ENCODE results near the gene NFIB. TPM values are rescaled to one million over a fixed set of nuclear protein-coding genes. Genes with fewer than 3 reads are reported as not detected.

The NFIB gene
- total and polyA plus RNA-seq, 2 of the 8 experiments (the other 6 are each of a cell fraction or from before 2014, with no cell fraction given), result 2.6 to 13.1 TPM

DNA sequence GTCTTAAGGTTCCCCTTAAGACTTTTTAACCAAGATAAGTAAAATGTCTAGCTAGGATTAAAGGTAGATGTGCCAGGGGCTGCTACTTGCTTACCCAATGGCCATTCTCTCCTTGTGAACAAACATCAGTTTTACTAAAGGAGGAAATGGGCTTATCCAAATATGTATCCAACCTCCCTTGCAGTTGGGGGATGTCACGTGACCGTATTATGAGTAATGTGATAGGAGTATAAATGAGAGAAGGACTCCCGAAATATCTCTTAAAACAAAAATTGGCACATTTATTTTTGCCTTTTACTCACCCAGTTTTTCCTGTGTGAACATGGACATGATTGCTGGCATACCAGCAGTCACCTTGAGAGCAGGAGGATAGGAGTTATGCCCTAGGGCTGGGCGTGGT lies 247.9 kb downstream of the NFIB start:
- no peak overlapping the region for H2BK12ac ChIP-seq (ENCODE audit: low read depth, low read length)
- no peak overlapping the region for H3K4me2 ChIP-seq (ENCODE audit: insufficient read depth in 1 of 2, low read depth in 2 of 2, low read length in 2 of 2)
- H3K4me1 ChIP-seq (replicated peaks in 1 of 4; ENCODE audit: control insufficient read depth in 3 of 4, insufficient read depth in 4 of 4, low read length in 3 of 4), result no peaks in the 10 kb centered on the region
- H3K27me3 ChIP-seq (replicated peaks in 1 of 4; ENCODE audit: control insufficient read depth in 3 of 4, extremely low read depth in 1 of 4, insufficient read depth in 3 of 4, low read length in 3 of 4), result no peaks in the 10 kb centered on the region
- no peak overlapping the region for H2BK120ac ChIP-seq (replicated peaks; ENCODE audit: low read depth, low read length)
- H3K56ac ChIP-seq (replicated peaks; ENCODE audit: insufficient read length, low read depth, low read length), result no peak overlapping the region
- no peak overlapping the region for H3K18ac ChIP-seq (ENCODE audit: extremely low read depth, low read length)
- no peak overlapping the region for H2BK20ac ChIP-seq (ENCODE audit: low read length)
- no peak for DNase-seq (ENCODE audit: low read depth in 1 of 2, low spot score in 2 of 2)
- no peaks in the 10 kb centered on the region for H4K20me1 ChIP-seq (replicated peaks in 1 of 2; ENCODE audit: control insufficient read depth in 1 of 2, insufficient read depth in 2 of 2, low read length in 2 of 2)
- ChIA-PET POLR2A (ENCODE audit: partially characterized antibody) (no interaction called here), CTCF (ENCODE audit: partially characterized antibody) (interaction anchor here (0.6 to 0.7 kb wide), 2 partner anchors 60 to 189 kb away, joined by 3 to 4 read pairs; no protein-coding TSS in a partner anchor)
- H4K91ac ChIP-seq (replicated peaks; ENCODE audit: insufficient read length, low read length), result no peak overlapping the region
- H2BK5ac ChIP-seq (ENCODE audit: low read depth, low read length), result no peak overlapping the region
- no peak overlapping the region for H3K4me3 ChIP-seq (ENCODE audit: extremely low read depth in 1 of 4, insufficient read depth in 2 of 4, low read depth in 3 of 4, low read length in 4 of 4)
- no peak for FAIRE-seq
- H2AK5ac ChIP-seq (ENCODE audit: low read depth, low read length), result no peak overlapping the region
- H4K5ac ChIP-seq (ENCODE audit: insufficient read length, low read depth, low read length), result no peak overlapping the region
- H3K23me2 ChIP-seq (ENCODE audit: low read depth, low read length), result no peaks in the 10 kb centered on the region
- H3K79me2 ChIP-seq (ENCODE audit: control insufficient read depth in 1 of 2, insufficient read depth in 2 of 2, low read length in 2 of 2), result no peaks in the 10 kb centered on the region
- H3K36me3 ChIP-seq (ENCODE audit: control insufficient read depth in 2 of 4, insufficient read depth in 4 of 4, low read length in 3 of 4), result no peaks in the 10 kb centered on the region
- 86% methylated on average over 4 of the region's 4 CpGs; no CpG with 5 or more reads in 1 of the 2 experiments for WGBS, 2 experiments (ENCODE audit: extremely low coverage in 1 of 2, insufficient coverage in 1 of 2, insufficient read length in 1 of 2, insufficient replicate concordance in 2 of 2, low coverage in 1 of 2, low lambda C conversion rate in 2 of 2, missing lambda C conversion rate in 1 of 2)
- H3K9me3 ChIP-seq (ENCODE audit: insufficient read depth in 2 of 2, low read depth in 1 of 2, low read length in 1 of 2), result no peaks in the 10 kb centered on the region
- H3K27ac ChIP-seq (ENCODE audit: low read depth, low read length), result no peak overlapping the region
- H3K14ac ChIP-seq (ENCODE audit: insufficient read length), result no peak overlapping the region
- no peak overlapping the region for H2AFZ ChIP-seq (ENCODE audit: low read length)
- no peaks in the 10 kb centered on the region for H3K79me1 ChIP-seq (ENCODE audit: low read depth, low read length)
- H3K4ac ChIP-seq (replicated peaks; ENCODE audit: insufficient read length, low read depth, low read length), result no peak overlapping the region
- no peak overlapping the region for H3K23ac ChIP-seq (ENCODE audit: insufficient read length)
- no peak overlapping the region for H3K9ac ChIP-seq (replicated peaks in 1 of 4; ENCODE audit: extremely low read depth in 1 of 4, low read depth in 3 of 4, low read length in 3 of 4)
- no peak overlapping the region for H2BK15ac ChIP-seq (ENCODE audit: low read length)
- no peak for TF ChIP-seq RFX5 (IDR thresholded peaks at IDR 0.05; ENCODE audit: borderline replicate concordance, low read depth, low read length)
- H4K8ac ChIP-seq (ENCODE audit: extremely low read depth, insufficient read depth, low read length), result no peak overlapping the region
